GM06990 (cell line): ENCODE results near the gene UBASH3A.
A peak's percentile ranks its signal among the peaks of the same experiment; 100 is the strongest.

ENCODE experiments used
- DNase-seq: peaks from one replicate; pipeline ENCODE4 v3.0.0-alpha.2; 2011; ENCODE audit not compliant: insufficient read length; ENCODE audit errors: extremely low read depth
- H3K27me3 ChIP-seq: replicated peaks from 2 replicates; pipeline ENCODE4 v1.6.0; 2011; ENCODE audit warnings: low read length; ENCODE audit not compliant: control insufficient read depth, insufficient read depth
- H3K36me3 ChIP-seq: 2 replicates; pipeline ENCODE4 v1.5.1; 2011; ENCODE audit warnings: low read length; ENCODE audit not compliant: control insufficient read depth, insufficient read depth
- H3K4me3 ChIP-seq: replicated peaks from 2 replicates; pipeline ENCODE4 v1.5.1; 2011; ENCODE audit warnings: low read depth, mild to moderate bottlenecking, control low read depth, low read length
- TF ChIP-seq, protein P1 (sequence below): IDR thresholded peaks from 2 replicates; pipeline ENCODE4 v1.5.1; 2011; ENCODE audit warnings: low read length, control low read depth, mild to moderate bottlenecking, inconsistent platforms; ENCODE audit not compliant: insufficient read depth, poor library complexity, severe bottlenecking

UBASH3A gene

DNA sequence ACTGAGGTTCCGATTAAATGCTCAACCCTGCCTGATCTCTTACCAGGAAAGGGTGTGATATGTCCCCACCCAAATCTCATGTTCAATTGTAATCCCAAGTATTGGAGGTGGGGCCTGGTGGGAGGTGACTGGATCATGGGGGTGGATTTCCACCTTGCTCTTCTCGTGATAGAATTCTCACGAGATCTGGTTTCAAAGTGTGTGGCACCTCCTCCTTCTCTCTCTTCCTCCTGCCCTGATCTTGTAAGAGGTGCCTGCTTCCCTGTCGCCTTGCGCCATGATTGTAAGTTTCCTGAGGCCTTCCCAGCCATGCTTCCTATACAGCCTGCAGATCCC, 57.5 kb downstream of the UBASH3A start:
- Histone ChIP-seq H3K36me3 (no peaks in the 10 kb centered on the region), H3K4me3 (no peak overlapping the region), H3K27me3 (no peaks in the 10 kb centered on the region)
- TF ChIP-seq, protein P1, sequence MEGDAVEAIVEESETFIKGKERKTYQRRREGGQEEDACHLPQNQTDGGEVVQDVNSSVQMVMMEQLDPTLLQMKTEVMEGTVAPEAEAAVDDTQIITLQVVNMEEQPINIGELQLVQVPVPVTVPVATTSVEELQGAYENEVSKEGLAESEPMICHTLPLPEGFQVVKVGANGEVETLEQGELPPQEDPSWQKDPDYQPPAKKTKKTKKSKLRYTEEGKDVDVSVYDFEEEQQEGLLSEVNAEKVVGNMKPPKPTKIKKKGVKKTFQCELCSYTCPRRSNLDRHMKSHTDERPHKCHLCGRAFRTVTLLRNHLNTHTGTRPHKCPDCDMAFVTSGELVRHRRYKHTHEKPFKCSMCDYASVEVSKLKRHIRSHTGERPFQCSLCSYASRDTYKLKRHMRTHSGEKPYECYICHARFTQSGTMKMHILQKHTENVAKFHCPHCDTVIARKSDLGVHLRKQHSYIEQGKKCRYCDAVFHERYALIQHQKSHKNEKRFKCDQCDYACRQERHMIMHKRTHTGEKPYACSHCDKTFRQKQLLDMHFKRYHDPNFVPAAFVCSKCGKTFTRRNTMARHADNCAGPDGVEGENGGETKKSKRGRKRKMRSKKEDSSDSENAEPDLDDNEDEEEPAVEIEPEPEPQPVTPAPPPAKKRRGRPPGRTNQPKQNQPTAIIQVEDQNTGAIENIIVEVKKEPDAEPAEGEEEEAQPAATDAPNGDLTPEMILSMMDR: no peak
- DNase-seq: no peak

DNA sequence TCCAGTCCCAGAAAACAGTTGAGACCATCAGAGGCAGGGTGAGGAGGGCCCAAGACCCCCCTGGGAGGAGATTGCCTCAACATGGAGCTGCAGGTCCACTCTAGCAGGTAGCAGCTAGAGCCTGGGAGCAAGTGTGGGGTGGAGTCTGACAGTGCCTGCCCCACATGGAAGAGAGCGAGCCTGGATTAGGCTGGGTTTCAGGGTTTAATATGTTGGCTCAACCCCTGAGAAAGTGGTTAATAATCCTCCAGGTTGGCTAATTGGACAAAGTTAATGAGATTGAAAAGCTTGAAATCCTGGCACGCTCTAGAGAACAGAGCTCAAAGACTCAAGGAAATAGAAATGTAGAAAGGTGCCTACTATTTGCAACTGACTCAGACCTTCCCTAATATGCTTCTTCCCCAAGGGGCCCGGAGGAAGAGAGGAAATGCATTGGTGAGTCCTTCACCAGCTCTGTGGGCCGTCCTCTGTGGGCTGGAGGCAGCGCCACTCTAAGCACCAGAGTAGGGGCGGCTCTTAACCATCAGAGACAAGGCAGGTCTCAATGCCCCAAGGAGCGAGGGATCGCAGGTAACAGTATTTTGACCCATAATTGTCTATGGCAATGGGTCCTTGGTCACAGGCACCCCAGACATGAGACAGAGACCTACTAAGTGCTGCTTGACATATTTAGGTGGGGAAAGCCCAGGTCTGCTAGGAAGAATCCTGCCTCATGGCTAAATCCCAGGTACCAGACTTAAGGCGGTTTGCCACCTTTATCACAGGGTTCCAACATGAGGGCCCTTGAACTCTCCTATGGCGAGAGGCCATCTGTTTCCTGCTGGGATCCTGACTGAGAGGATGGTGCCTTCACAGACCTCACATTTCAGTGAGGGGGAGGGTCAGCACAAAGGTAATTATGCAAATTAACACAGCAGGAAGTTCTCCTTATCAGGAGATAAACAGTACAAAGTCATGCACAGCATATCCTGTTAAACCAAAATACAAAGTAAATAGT, 58.5 kb downstream of the UBASH3A start:
- no peak overlapping the region for H3K4me3 ChIP-seq
- H3K27me3 ChIP-seq: no peaks in the 10 kb centered on the region
- H3K36me3 ChIP-seq: no peaks in the 10 kb centered on the region
- TF ChIP-seq, protein P1: no peak
- DNase-seq: no peak

DNA sequence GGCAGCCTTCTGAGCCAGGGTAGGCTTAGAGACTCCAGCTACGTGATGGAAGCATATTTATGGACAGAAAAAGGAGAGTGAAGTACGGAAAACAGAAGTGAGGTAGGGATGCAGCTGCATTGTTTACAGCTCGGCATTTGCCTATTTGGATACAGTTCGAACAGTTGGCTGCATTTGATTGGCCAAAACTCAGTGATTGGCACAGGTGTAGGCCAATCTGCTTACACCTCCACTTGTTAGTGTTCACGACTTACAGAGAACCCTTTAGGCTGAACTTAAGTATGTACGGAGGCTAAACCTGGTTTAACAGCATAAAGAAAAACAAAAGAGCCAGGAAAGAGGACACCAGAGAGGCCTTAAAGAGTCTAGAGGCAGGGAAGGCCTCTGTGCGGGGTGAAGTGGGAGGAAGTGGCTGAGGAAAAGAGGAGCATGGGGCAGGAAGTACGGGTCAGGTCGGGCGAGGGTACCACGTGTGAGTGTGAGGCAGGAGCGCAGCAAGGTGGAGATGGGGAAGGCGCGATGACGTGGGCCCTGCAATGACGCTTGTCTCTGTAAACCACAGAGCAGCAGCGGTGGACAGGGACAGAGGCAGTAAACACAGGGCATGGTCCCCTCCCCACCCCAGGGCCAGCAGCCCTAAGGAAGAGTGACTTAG, 60.3 kb downstream of the UBASH3A start:
- Histone ChIP-seq H3K36me3 (no peaks in the 10 kb centered on the region), H3K27me3 (no peaks in the 10 kb centered on the region)
- DNase-seq: peak; percentile 46

DNA sequence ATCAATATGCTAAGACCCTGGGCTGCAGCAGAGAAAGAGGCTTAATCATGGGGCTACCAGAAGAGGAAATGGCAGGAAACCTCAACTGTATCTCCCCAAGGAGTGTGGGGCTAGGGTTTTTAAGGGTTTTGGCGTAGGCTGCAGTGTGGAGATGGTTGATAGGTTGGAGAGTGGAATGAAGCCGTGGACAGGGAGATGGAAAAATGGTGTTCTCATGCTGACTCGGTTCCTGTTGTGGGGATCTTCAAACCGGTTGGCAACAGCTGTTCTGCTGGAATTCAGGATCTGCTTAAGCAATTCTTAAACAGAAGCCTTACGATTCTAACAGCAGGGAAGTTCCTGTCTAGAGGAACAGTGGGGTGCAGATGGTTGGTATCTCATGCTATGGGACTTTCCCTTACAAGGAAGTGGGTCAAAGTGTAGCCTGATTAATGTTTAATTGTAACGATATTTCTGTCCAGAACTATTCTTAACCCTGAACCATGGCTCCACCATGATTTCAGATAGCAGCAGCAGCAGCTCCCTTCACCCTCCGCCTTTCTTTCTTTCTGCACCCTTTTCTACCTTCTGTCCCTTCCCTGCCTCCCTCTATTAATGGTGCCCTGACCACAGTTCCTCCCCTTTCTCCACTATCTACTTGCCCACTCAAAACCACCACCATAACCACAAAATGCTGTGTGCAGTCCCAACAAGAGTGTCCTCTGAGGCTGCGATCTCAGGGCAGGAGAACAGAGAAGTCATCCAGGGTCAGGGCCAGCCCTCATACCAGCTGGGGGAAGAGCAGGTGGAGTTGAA, 61.5 kb downstream of the UBASH3A start:
- H3K4me3 ChIP-seq: no peak overlapping the region; the same call in 1 of the 2 replicates
- no peaks in the 10 kb centered on the region for H3K27me3 ChIP-seq
- no peaks in the 10 kb centered on the region for H3K36me3 ChIP-seq
- TF ChIP-seq, protein P1: no peak
- peak; percentile 62 for DNase-seq

More for the DNA sequence above, 60.3 kb downstream of the UBASH3A start:
- H3K4me3 ChIP-seq: no peak overlapping the region
- TF ChIP-seq, protein P1: no peak

DNA sequence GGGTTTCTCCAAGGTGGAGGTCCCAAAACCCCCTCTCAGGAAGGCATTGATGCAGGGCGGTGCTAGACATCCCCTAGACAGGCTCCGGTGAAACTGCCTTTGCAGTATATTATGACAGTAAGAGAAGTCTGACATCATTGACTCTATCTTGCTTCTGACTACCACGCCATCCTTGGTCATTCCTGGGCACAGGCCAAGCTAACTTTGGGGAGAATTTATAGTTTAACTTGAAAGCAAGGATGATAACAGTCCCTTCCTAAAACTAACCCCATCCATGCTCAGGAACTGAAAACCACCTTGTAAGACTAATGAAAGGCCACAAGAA, 62.1 kb downstream of the UBASH3A start:
- H3K36me3 ChIP-seq: no peaks in the 10 kb centered on the region
- no peaks in the 10 kb centered on the region for H3K27me3 ChIP-seq
- H3K4me3 ChIP-seq: no peak overlapping the region
- no peak for DNase-seq
- TF ChIP-seq, protein P1: no peak
